AG09309 (cell line): ENCODE results near the gene SLC35B2.

Source experiments
- DNase-seq: peaks from one replicate; pipeline ENCODE4 v3.0.0-alpha.2; 2010; ENCODE audit warnings: low read depth
- H3K4me3 ChIP-seq: 2 replicates; pipeline ENCODE4 v1.5.1; 2011; ENCODE audit warnings: mild to moderate bottlenecking, low read depth, low read length, moderate library complexity; ENCODE audit not compliant: control insufficient read depth
- TF ChIP-seq, protein P1 (sequence below): IDR thresholded peaks from 2 replicates; pipeline ENCODE4 v1.5.1; 2011; ENCODE audit warnings: mild to moderate bottlenecking, low read depth, low read length, inconsistent platforms; ENCODE audit not compliant: insufficient read depth, control insufficient read depth; ENCODE audit errors: missing control alignments

SLC35B2 gene

DNA sequence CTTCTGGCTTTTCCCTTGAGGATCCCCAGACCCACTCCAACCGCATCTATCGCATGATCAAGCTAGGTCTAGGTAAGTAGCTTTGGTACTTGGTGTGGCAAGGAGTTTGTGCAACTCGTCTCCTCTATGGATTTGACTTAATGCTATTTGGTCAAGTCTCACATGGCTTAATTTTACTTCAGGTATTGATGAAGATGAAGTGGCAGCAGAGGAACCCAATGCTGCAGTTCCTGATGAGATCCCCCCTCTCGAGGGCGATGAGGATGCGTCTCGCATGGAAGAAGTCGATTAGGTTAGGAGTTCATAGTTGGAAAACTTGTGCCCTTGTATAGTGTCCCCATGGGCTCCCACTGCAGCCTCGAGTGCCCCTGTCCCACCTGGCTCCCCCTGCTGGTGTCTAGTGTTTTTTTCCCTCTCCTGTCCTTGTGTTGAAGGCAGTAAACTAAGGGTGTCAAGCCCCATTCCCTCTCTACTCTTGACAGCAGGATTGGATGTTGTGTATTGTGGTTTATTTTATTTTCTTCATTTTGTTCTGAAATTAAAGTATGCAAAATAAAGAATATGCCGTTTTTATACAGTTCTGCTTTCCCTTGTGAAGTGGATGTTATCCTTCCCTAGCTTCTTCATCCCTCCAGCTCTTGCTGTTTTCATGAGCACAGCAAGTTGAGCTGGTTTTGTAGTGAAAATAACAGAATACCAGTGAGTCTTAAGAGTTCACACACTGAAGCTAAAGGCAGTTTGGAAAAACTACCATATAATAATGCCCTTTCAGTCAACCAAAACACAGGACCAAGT is 3.8 kb downstream of the SLC35B2 start:
- TF ChIP-seq, protein P1, sequence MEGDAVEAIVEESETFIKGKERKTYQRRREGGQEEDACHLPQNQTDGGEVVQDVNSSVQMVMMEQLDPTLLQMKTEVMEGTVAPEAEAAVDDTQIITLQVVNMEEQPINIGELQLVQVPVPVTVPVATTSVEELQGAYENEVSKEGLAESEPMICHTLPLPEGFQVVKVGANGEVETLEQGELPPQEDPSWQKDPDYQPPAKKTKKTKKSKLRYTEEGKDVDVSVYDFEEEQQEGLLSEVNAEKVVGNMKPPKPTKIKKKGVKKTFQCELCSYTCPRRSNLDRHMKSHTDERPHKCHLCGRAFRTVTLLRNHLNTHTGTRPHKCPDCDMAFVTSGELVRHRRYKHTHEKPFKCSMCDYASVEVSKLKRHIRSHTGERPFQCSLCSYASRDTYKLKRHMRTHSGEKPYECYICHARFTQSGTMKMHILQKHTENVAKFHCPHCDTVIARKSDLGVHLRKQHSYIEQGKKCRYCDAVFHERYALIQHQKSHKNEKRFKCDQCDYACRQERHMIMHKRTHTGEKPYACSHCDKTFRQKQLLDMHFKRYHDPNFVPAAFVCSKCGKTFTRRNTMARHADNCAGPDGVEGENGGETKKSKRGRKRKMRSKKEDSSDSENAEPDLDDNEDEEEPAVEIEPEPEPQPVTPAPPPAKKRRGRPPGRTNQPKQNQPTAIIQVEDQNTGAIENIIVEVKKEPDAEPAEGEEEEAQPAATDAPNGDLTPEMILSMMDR = peak; percentile 53
- no peak overlapping the region for H3K4me3 ChIP-seq
- DNase-seq = no peak

DNA sequence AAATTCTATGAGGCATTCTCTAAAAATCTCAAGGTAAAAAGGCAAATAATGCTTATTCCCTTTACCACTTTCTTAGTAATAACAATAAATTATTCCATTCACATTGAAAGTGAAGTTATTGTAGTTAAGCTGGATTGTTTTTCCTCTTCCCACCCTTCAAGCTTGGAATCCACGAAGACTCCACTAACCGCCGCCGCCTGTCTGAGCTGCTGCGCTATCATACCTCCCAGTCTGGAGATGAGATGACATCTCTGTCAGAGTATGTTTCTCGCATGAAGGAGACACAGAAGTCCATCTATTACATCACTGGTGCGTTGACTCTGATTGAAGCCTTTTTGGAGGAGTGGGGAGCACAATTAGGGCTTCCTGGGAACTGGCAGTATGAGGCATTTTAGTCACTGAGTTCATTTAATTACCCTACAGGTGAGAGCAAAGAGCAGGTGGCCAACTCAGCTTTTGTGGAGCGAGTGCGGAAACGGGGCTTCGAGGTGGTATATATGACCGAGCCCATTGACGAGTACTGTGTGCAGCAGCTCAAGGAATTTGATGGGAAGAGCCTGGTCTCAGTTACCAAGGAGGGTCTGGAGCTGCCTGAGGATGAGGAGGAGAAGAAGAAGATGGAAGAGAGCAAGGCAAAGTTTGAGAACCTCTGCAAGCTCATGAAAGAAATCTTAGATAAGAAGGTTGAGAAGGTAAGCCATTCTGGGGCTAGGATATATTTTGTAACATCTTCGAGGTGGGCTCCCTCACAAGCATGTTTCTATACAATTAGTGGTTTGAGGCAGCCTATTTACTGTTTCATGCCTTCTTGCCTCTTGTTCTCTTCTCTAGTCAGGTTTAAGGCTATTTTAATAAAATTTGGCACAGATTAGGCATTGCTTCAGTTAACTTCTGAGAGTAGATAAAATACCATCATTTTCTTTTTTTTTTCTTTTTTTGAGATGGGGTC is 5.5 kb downstream of the SLC35B2 start:
- H3K4me3 ChIP-seq = no peak overlapping the region
- TF ChIP-seq, protein P1 = no peak
- no peak for DNase-seq

GRCh38 chr6:44250718-44251123 is 6.6 kb downstream of the SLC35B2 start:
- DNase-seq = no peak
- H3K4me3 ChIP-seq = no peak overlapping the region
- TF ChIP-seq, protein P1 = no peak

GRCh38 chr6:44250067-44250717 is 7.1 kb downstream of the SLC35B2 start:
- no peak for DNase-seq
- no peak overlapping the region for H3K4me3 ChIP-seq
- TF ChIP-seq, protein P1 = no peak

DNA sequence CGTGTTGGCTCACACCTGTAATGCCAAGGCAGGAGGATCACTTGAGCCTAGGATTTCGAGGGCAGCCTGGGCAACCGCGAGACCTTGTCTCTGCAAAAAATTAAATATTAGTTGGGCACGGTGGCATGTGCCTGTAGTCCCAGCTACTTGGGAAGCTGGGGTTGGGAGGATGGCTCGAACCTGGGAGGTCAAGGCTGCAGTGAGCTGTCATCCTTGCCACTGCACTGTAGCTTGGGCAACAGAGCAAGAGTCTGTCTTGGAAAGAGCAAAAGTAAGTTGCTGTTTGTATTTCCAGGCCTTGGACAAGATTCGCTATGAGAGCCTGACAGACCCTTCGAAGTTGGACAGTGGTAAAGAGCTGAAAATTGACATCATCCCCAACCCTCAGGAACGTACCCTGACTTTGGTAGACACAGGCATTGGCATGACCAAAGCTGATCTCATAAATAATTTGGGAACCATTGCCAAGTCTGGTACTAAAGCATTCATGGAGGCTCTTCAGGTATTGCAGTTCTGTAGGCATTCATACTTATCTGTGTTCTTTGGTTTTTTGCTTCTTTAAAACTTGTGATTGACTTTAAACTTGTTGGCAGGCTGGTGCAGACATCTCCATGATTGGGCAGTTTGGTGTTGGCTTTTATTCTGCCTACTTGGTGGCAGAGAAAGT is 8.1 kb downstream of the SLC35B2 start:
- TF ChIP-seq, protein P1 = no peak
- peak overlapping the region; percentile 69 for H3K4me3 ChIP-seq

DNA sequence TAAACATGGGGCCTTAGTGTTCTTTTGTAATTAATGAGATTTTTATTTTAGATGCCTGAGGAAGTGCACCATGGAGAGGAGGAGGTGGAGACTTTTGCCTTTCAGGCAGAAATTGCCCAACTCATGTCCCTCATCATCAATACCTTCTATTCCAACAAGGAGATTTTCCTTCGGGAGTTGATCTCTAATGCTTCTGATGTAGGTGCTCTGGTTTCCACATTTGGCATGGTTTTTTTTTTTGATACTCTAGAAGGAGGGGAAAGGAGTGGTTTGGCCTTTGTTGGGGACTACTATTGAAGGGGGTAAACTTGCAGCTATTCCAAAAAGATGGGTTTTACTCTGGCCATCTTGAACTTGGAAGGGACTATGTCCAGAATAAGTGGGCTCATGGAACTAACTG is 8.7 kb downstream of the SLC35B2 start:
- no peak for DNase-seq
- H3K4me3 ChIP-seq = peak overlapping the region; percentile 69
- TF ChIP-seq, protein P1 = no peak

More for the DNA sequence above, 8.1 kb downstream of the SLC35B2 start:
- no peak for DNase-seq
